SK-N-MC (cell line): ENCODE results near the gene KYNU.

Experiments used
- DNase-seq: peaks from one replicate; pipeline ENCODE4 v3.0.0-alpha.2; 2011; ENCODE audit warnings: low read depth, low spot score
- H3K27ac ChIP-seq: fragments of 200-600 bp; sonication (generic); 2 replicates; pipeline ENCODE4 v1.5.1; 2016; ENCODE audit warnings: mixed run types
- H3K36me3 ChIP-seq: fragments of 200-600 bp; sonication (generic); 2 replicates; pipeline ENCODE4 v1.6.1; 2017; ENCODE audit warnings: antibody characterized with exemption, low read length, mixed read lengths; ENCODE audit not compliant: insufficient read depth
- H3K4me3 ChIP-seq: fragments of 200-600 bp; sonication (generic); 2 replicates; pipeline ENCODE4 v1.5.1; 2016
- H3K9ac ChIP-seq: fragments of 200-600 bp; sonication (generic); 2 replicates; pipeline ENCODE4 v1.8.0; 2017; ENCODE audit warnings: mixed run types, mixed read lengths; ENCODE audit not compliant: insufficient read length
- H3K9me3 ChIP-seq: fragments of 200-600 bp; sonication (generic); 2 replicates; pipeline ENCODE4 v1.6.1; 2017; ENCODE audit warnings: low read depth, mild to moderate bottlenecking, antibody characterized with exemption, low read length, moderate library complexity, mixed read lengths
- EZH2 ChIP-seq: fragments of 200-600 bp; sonication (generic); IDR thresholded peaks from one replicate; pipeline ENCODE4 v1.6.1; 2017; ENCODE audit warnings: antibody characterized with exemption
- FOXP2 ChIP-seq: optimal IDR thresholded peaks from 2 replicates; pipeline ENCODE3; 2011; ENCODE audit warnings: mild to moderate bottlenecking, moderate library complexity; ENCODE audit not compliant: insufficient read depth; ENCODE audit errors: extremely low read length, control extremely low read depth
- POLR2AphosphoS5 ChIP-seq: IDR thresholded peaks from 2 replicates; pipeline ENCODE4 v1.6.1; 2012; ENCODE audit warnings: mild to moderate bottlenecking, low read depth, low read length, borderline replicate concordance

The KYNU gene

DNA sequence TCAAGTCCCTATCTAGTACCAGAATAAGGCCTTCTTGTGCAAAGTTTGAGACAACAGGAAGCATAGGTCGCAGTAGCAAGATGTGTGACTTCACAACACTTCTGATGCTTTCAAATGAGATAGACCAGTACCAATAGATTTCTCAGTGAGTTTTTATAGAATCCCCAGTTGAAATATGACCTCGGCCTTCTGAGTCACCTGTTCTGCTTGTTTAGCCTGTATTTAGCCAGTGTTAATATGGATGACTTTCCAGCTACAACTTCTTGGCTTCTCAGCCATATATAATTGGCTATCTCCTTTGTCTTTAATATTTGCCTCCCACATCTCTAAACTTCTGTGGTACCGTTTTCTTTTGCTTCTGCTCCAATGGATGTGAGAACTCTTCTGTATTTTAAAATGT is 113.8 kb downstream of the KYNU start:
- Histone ChIP-seq H3K4me3 (no peak overlapping the region), H3K9me3 (no peaks in the 10 kb centered on the region), H3K27ac (no peak overlapping the region), H3K36me3 (no peaks in the 10 kb centered on the region), H3K9ac (no peak overlapping the region)
- no peak for TF ChIP-seq EZH2
- TF ChIP-seq POLR2AphosphoS5 = no peak
- no peak for TF ChIP-seq FOXP2
- no peak for DNase-seq

GRCh38 chr2:142992840-142993239 is 115.4 kb downstream of the KYNU start:
- peak overlapping the region; percentile 79 for H3K27ac ChIP-seq
- H3K36me3 ChIP-seq = no peaks in the 10 kb centered on the region
- TF ChIP-seq FOXP2 (no peak), EZH2 (no peak), POLR2AphosphoS5 (no peak)
- H3K9me3 ChIP-seq = no peaks in the 10 kb centered on the region
- DNase-seq = peak; percentile 61
- H3K4me3 ChIP-seq = peak overlapping the region; percentile 60
- H3K9ac ChIP-seq = peak overlapping the region; percentile 38

DNA sequence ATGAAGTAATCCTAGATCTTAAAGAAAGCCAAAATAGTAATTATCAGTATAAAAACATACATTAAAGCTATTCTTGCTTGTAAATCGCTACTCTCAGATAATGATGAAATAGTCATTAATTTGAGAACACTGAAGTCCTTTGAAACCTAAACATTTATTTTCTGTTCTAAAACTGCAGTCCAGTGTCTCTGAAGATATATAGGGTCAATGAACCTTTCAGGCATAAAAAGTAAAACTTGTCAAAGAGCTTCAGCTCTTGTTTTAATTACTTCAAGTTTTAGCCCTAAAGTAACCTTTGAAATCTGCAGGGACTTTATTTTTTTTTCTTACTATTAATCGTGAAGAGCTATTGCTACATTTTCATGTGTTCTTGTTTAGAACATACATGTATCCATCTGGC is 116.3 kb downstream of the KYNU start:
- TF ChIP-seq POLR2AphosphoS5 (no peak), FOXP2 (no peak), EZH2 (no peak)
- no peak for DNase-seq

DNA sequence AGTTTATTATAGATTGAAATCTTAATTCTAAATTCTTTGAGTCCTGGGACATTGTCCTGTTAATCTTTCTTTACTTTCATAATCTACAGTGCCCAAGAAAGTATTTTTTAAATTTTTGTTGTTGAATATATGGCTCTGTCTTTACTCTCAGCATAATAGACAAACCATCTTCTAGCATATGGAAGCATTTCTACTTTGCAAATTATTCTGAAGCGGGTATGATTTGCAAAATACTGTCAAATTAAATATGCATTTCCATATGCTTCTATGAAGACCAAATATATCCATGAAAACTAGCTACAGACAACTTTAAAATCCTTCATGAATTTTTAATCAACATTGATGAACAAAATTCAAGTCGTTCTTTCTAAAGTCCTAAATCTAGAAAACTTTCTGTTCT is 117.2 kb downstream of the KYNU start:
- TF ChIP-seq POLR2AphosphoS5 = no peak
- TF ChIP-seq FOXP2 = no peak
- TF ChIP-seq EZH2 = no peak
- H3K27ac ChIP-seq = peak overlapping the region; percentile 44; the same call in 1 of the 2 replicates
- H3K9me3 ChIP-seq = no peaks in the 10 kb centered on the region
- H3K36me3 ChIP-seq = no peaks in the 10 kb centered on the region
- no peak for DNase-seq
- H3K4me3 ChIP-seq = no peak overlapping the region
- H3K9ac ChIP-seq = no peak overlapping the region

More for the DNA sequence above, 116.3 kb downstream of the KYNU start:
- Histone ChIP-seq H3K4me3 (peak overlapping the region; percentile 60), H3K9me3 (no peaks in the 10 kb centered on the region), H3K9ac (no peak overlapping the region), H3K36me3 (no peaks in the 10 kb centered on the region), H3K27ac (peak overlapping the region; percentile 79)

GRCh38 chr2:142997231-142997630 is 119.8 kb downstream of the KYNU start:
- peak overlapping the region; percentile 45; the same call in 1 of the 2 replicates for H3K4me3 ChIP-seq
- no peaks in the 10 kb centered on the region for H3K9me3 ChIP-seq
- TF ChIP-seq FOXP2 = no peak
- no peak for TF ChIP-seq EZH2
- no peak for TF ChIP-seq POLR2AphosphoS5
- peak overlapping the region; percentile 70 for H3K27ac ChIP-seq
- H3K36me3 ChIP-seq = no peaks in the 10 kb centered on the region
- no peak for DNase-seq
- no peak overlapping the region for H3K9ac ChIP-seq

DNA sequence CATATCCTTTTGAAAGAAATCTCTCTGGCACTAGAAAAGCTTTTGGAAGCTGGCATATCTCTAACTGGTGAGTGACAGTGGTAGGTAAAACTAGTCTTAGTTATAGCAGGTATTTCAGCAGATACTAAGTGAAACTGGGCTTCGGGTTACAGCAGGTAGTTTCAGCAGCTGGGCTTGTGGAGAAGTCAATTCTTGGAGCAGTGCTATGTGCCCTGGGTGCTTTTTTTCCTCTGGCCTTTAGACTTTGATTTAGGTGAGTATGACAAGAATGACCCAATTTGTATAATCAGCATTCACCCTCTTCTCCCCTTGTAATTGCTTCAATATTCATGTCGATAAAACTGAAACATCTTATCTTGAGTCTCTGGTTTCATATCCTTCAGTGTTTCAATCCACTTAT is 123.1 kb downstream of the KYNU start:
- TF ChIP-seq FOXP2 (no peak), EZH2 (no peak), POLR2AphosphoS5 (no peak)
- H3K4me3 ChIP-seq = no peak overlapping the region
- DNase-seq = no peak

GRCh38 chr2:143001501-143001900 is 124.0 kb downstream of the KYNU start:
- no peak overlapping the region for H3K4me3 ChIP-seq
- no peaks in the 10 kb centered on the region for H3K9me3 ChIP-seq
- H3K27ac ChIP-seq = no peak overlapping the region
- no peaks in the 10 kb centered on the region for H3K36me3 ChIP-seq
- H3K9ac ChIP-seq = no peak overlapping the region
- TF ChIP-seq FOXP2 = no peak
- no peak for TF ChIP-seq EZH2
- TF ChIP-seq POLR2AphosphoS5 = no peak
- no peak for DNase-seq

More for the DNA sequence above, 123.1 kb downstream of the KYNU start:
- H3K27ac ChIP-seq = no peak overlapping the region
- H3K9ac ChIP-seq = no peak overlapping the region
- H3K9me3 ChIP-seq = no peaks in the 10 kb centered on the region
- H3K36me3 ChIP-seq = no peaks in the 10 kb centered on the region

DNA sequence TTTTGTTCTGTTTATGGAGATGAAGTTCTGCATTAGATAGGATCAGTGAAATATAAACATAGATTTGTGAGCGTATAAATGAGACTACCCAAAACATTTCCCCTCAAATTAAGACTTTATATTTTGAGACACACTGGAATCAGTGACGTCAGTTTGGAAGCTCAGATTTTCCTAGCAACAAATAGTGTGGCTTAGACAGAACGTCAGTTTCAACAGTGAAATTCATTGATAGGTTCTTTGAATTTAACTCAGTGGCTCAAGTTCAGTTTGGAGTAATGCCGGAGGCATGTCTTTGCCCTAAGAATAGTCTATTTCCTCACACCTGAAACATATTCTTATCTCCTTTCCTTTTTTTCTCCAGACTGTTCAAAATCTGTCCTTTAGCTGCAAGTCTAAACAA is 138.2 kb downstream of the KYNU start:
- H3K36me3 ChIP-seq = no peaks in the 10 kb centered on the region
- peak overlapping the region; percentile 36 for H3K9ac ChIP-seq
- no peak overlapping the region for H3K27ac ChIP-seq
- no peaks in the 10 kb centered on the region for H3K9me3 ChIP-seq
- no peak for DNase-seq
- TF ChIP-seq FOXP2 (no peak), EZH2 (no peak), POLR2AphosphoS5 (no peak)
- peak overlapping the region; percentile 10; the same call in 1 of the 2 replicates for H3K4me3 ChIP-seq
